Hepatocyte (in vitro differentiated cells): ENCODE data around the gene TRPC4AP. TPM values are rescaled to one million over a fixed set of nuclear protein-coding genes. Genes with fewer than 3 reads are reported as not detected.

ENCODE experiments used
- DNase-seq: peaks from one replicate; pipeline ENCODE4 v3.0.0-alpha.2; 2016; ENCODE audit warnings: low spot score
- H2AFZ ChIP-seq: fragments of 200-600 bp; sonication (generic); 2 replicates; pipeline ENCODE4 v1.6.0; 2016; ENCODE audit warnings: antibody characterized with exemption, mild to moderate bottlenecking
- H3K27ac ChIP-seq: fragments of 200-600 bp; sonication (generic); 2 replicates; pipeline ENCODE4 v1.5.1; 2016; ENCODE audit warnings: mild to moderate bottlenecking
- H3K27me3 ChIP-seq: fragments of 200-600 bp; sonication (generic); 2 replicates; pipeline ENCODE4 v1.6.1; 2016
- H3K36me3 ChIP-seq: fragments of 200-600 bp; sonication (generic); replicated peaks from 2 replicates; pipeline ENCODE4 v1.5.1; 2016; ENCODE audit warnings: low read depth; ENCODE audit not compliant: insufficient read depth
- H3K4me1 ChIP-seq: fragments of 200-600 bp; sonication (generic); 2 replicates; pipeline ENCODE4 v1.5.1; 2016; ENCODE audit warnings: mild to moderate bottlenecking, moderate library complexity; ENCODE audit not compliant: insufficient read depth
- H3K4me2 ChIP-seq: fragments of 200-600 bp; sonication (generic); 2 replicates; pipeline ENCODE4 v1.6.0; 2016
- H3K4me3 ChIP-seq: fragments of 200-600 bp; sonication (generic); 2 replicates; pipeline ENCODE4 v1.5.1; 2016; ENCODE audit warnings: mild to moderate bottlenecking
- H3K79me2 ChIP-seq: fragments of 200-600 bp; sonication (generic); 2 replicates; pipeline ENCODE4 v1.6.0; 2017; ENCODE audit warnings: mild to moderate bottlenecking
- H3K9me2 ChIP-seq: fragments of 200-600 bp; sonication (generic); replicated peaks from 2 replicates; pipeline ENCODE4 v1.6.0; 2017; ENCODE audit warnings: mild to moderate bottlenecking; ENCODE audit not compliant: insufficient read depth
- H3K9me3 ChIP-seq: fragments of 200-600 bp; sonication (generic); 2 replicates; pipeline ENCODE4 v1.5.1; 2016; ENCODE audit warnings: low read depth, mild to moderate bottlenecking
- H4K20me1 ChIP-seq: fragments of 200-600 bp; sonication (generic); 2 replicates; pipeline ENCODE4 v1.6.0; 2016; ENCODE audit warnings: mild to moderate bottlenecking; ENCODE audit not compliant: insufficient read depth, poor library complexity, severe bottlenecking
- EZH2 ChIP-seq: fragments of 200-600 bp; sonication (generic); IDR thresholded peaks from 2 replicates; pipeline ENCODE4 v1.6.1; 2016; ENCODE audit warnings: antibody characterized with exemption, mild to moderate bottlenecking, borderline replicate concordance
- EZH2phosphoT487 ChIP-seq: fragments of 200-600 bp; sonication (generic); IDR thresholded peaks from one replicate; pipeline ENCODE4 v1.6.1; 2018; ENCODE audit warnings: antibody characterized with exemption, mild to moderate bottlenecking, low read depth, moderate library complexity; ENCODE audit not compliant: unreplicated experiment, severe bottlenecking
- WGBS: methylation state at CpG from one replicate; pipeline ENCODE4 v1.1.6; 2016; ENCODE audit warnings: low lambda C conversion rate; ENCODE audit errors: missing lambda C conversion rate; 5-methylcytosine and 5-hydroxymethylcytosine counted together
- polyA plus RNA-seq: library from polyadenylated mRNA; unstranded; fragments of >200 nt; fragmentation: Nextera tagmentation; extraction: Ambion mirVana; gene quantifications from 2 replicates; pipeline ENCODE4 v1.2.1, GENCODE V29; 2016
- total RNA-seq: library from RNA; depleted of rRNA; stranded (reverse); fragments of >200 nt; gene quantifications from 2 replicates; pipeline ENCODE4 v1.2.3, GENCODE V29; 2014
- TF ChIP-seq, protein P1 (sequence below): fragments of 200-600 bp; sonication (generic); IDR thresholded peaks from 2 replicates; pipeline ENCODE4 v1.5.1; 2016; ENCODE audit warnings: antibody characterized with exemption, mild to moderate bottlenecking; ENCODE audit not compliant: poor library complexity

Gene TRPC4AP
- total and polyA plus RNA-seq, 2 experiments from 2014 or later, result 88.6 to 94.9 TPM

- no peaks in the 10 kb centered on the region for H4K20me1 ChIP-seq
- H3K4me3 ChIP-seq, result no peak overlapping the region
- H2AFZ ChIP-seq, result no peak overlapping the region
- peak overlapping the region; percentile 34 for H3K27ac ChIP-seq
- H3K79me2 ChIP-seq, result peaks cover 39% of the 10 kb centered on the region
- H3K4me1 ChIP-seq, result peaks cover 25% of the 10 kb centered on the region
- no peak for DNase-seq
- no peaks in the 10 kb centered on the region for H3K9me3 ChIP-seq
- WGBS, result 85% methylated on average over 9 of the region's 9 CpGs
- no peaks in the 10 kb centered on the region for H3K36me3 ChIP-seq
- TF ChIP-seq EZH2phosphoT487, result no peak
- TF ChIP-seq, protein P1, sequence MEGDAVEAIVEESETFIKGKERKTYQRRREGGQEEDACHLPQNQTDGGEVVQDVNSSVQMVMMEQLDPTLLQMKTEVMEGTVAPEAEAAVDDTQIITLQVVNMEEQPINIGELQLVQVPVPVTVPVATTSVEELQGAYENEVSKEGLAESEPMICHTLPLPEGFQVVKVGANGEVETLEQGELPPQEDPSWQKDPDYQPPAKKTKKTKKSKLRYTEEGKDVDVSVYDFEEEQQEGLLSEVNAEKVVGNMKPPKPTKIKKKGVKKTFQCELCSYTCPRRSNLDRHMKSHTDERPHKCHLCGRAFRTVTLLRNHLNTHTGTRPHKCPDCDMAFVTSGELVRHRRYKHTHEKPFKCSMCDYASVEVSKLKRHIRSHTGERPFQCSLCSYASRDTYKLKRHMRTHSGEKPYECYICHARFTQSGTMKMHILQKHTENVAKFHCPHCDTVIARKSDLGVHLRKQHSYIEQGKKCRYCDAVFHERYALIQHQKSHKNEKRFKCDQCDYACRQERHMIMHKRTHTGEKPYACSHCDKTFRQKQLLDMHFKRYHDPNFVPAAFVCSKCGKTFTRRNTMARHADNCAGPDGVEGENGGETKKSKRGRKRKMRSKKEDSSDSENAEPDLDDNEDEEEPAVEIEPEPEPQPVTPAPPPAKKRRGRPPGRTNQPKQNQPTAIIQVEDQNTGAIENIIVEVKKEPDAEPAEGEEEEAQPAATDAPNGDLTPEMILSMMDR, result no peak
- no peak for TF ChIP-seq EZH2
- no peaks in the 10 kb centered on the region for H3K9me2 ChIP-seq
- H3K27me3 ChIP-seq, result no peaks in the 10 kb centered on the region
- H3K4me2 ChIP-seq, result peak overlapping the region; percentile 18
Measured at GRCh38 chr20:35039846-35040489, 52.6 kb downstream of the TRPC4AP start.

GRCh38 chr20:35039146-35039545, 53.5 kb downstream of the TRPC4AP start:
- Histone ChIP-seq H3K27ac (peak overlapping the region; percentile 63), H3K79me2 (peaks cover 42% of the 10 kb centered on the region), H3K4me1 (peaks cover 25% of the 10 kb centered on the region), H3K9me3 (no peaks in the 10 kb centered on the region), H4K20me1 (no peaks in the 10 kb centered on the region), H3K4me2 (no peak overlapping the region), H3K4me3 (no peak overlapping the region), H3K36me3 (no peaks in the 10 kb centered on the region), H3K27me3 (no peaks in the 10 kb centered on the region), H3K9me2 (no peaks in the 10 kb centered on the region), H2AFZ (no peak overlapping the region)
- TF ChIP-seq, protein P1, result no peak
- TF ChIP-seq EZH2phosphoT487, result no peak
- no peak for TF ChIP-seq EZH2
- DNase-seq, result peak; percentile 79
- 22% methylated on average over 1 of the region's 1 CpG for WGBS

DNA sequence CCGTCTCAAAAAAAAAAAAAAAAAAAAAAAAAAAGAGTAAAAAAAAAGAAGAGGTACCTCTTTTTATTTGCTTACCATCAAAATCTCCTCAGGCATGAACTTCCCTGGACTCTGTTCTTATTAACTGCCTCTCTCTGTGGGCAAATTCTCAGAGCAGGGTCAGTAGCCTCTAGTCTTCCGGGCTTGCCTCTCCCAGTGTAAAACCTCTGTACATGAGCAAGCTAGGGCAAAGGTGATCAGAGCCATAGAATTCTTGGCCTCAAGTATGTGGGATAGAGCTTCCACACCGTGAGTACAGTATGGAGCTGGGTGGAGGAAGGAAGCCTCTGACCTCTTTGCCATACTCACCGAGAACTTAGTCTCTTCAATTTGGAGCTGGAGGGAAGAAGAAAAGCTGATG, 58.5 kb downstream of the TRPC4AP start:
- Histone ChIP-seq H3K79me2 (peaks cover 33% of the 10 kb centered on the region), H3K9me3 (no peaks in the 10 kb centered on the region), H2AFZ (no peak overlapping the region), H3K36me3 (peaks cover 5% of the 10 kb centered on the region), H3K27me3 (no peaks in the 10 kb centered on the region), H4K20me1 (no peaks in the 10 kb centered on the region), H3K4me3 (no peak overlapping the region), H3K27ac (no peak overlapping the region), H3K9me2 (no peaks in the 10 kb centered on the region), H3K4me2 (no peak overlapping the region), H3K4me1 (peaks cover 4% of the 10 kb centered on the region)
- TF ChIP-seq EZH2phosphoT487, result no peak
- TF ChIP-seq, protein P1, result no peak
- TF ChIP-seq EZH2, result no peak
- no peak for DNase-seq
- 89% methylated on average over 3 of the region's 4 CpGs for WGBS

GRCh38 chr20:35030136-35030535, 62.5 kb downstream of the TRPC4AP start:
- H2AFZ ChIP-seq, result no peak overlapping the region
- no peak for DNase-seq
- H3K4me1 ChIP-seq, result no peaks in the 10 kb centered on the region
- H3K27me3 ChIP-seq, result no peaks in the 10 kb centered on the region
- no peaks in the 10 kb centered on the region for H3K9me3 ChIP-seq
- H3K36me3 ChIP-seq, result peaks cover 11% of the 10 kb centered on the region
- no peaks in the 10 kb centered on the region for H3K9me2 ChIP-seq
- 98% methylated on average over 4 of the region's 4 CpGs for WGBS
- no peak overlapping the region for H3K4me2 ChIP-seq
- H3K27ac ChIP-seq, result no peak overlapping the region
- no peak overlapping the region for H3K4me3 ChIP-seq
- no peak for TF ChIP-seq EZH2
- TF ChIP-seq EZH2phosphoT487, result no peak
- TF ChIP-seq, protein P1, result no peak
- peaks cover 4% of the 10 kb centered on the region for H4K20me1 ChIP-seq
- H3K79me2 ChIP-seq, result peaks cover 10% of the 10 kb centered on the region
